Nephron progenitor cell (in vitro differentiated cells): ENCODE results near the gene CD72.

ENCODE experiments used
- DNase-seq: peaks from one replicate; pipeline ENCODE4 v3.0.0; 2021
- H3K27ac Mint-ChIP-seq: 2 replicates; pipeline ENCODE4 v1.8.0; 2021; ENCODE audit warnings: mild to moderate bottlenecking, moderate library complexity, mixed read lengths
- H3K27me3 Mint-ChIP-seq: 2 replicates; pipeline ENCODE4 v1.8.0; 2021; ENCODE audit warnings: mild to moderate bottlenecking, low read depth, mixed read lengths; ENCODE audit not compliant: poor library complexity
- H3K36me3 Mint-ChIP-seq: 2 replicates; pipeline ENCODE4 v1.8.0; 2021; ENCODE audit warnings: low read depth, mixed read lengths
- H3K4me1 Mint-ChIP-seq: 2 replicates; pipeline ENCODE4 v1.8.0; 2021; ENCODE audit warnings: mixed read lengths
- H3K4me3 Mint-ChIP-seq: 2 replicates; pipeline ENCODE4 v1.8.0; 2021; ENCODE audit warnings: mild to moderate bottlenecking, moderate library complexity, mixed read lengths
- H3K9me3 Mint-ChIP-seq: 2 replicates; pipeline ENCODE4 v1.8.0; 2021; ENCODE audit warnings: mild to moderate bottlenecking, moderate library complexity, mixed read lengths
- TF ChIP-seq, protein P1 (sequence below): fragments of 200-600 bp; sonication (generic); IDR thresholded peaks from 2 replicates; pipeline ENCODE4 v1.5.0; 2021; ENCODE audit warnings: antibody characterized with exemption

CD72 gene

GRCh38 chr9:35653611-35654010 is 35.4 kb upstream of the CD72 start:
- TF ChIP-seq, protein P1, sequence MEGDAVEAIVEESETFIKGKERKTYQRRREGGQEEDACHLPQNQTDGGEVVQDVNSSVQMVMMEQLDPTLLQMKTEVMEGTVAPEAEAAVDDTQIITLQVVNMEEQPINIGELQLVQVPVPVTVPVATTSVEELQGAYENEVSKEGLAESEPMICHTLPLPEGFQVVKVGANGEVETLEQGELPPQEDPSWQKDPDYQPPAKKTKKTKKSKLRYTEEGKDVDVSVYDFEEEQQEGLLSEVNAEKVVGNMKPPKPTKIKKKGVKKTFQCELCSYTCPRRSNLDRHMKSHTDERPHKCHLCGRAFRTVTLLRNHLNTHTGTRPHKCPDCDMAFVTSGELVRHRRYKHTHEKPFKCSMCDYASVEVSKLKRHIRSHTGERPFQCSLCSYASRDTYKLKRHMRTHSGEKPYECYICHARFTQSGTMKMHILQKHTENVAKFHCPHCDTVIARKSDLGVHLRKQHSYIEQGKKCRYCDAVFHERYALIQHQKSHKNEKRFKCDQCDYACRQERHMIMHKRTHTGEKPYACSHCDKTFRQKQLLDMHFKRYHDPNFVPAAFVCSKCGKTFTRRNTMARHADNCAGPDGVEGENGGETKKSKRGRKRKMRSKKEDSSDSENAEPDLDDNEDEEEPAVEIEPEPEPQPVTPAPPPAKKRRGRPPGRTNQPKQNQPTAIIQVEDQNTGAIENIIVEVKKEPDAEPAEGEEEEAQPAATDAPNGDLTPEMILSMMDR = no peak
- H3K27ac Mint-ChIP-seq = no peak overlapping the region
- DNase-seq = no peak

DNA sequence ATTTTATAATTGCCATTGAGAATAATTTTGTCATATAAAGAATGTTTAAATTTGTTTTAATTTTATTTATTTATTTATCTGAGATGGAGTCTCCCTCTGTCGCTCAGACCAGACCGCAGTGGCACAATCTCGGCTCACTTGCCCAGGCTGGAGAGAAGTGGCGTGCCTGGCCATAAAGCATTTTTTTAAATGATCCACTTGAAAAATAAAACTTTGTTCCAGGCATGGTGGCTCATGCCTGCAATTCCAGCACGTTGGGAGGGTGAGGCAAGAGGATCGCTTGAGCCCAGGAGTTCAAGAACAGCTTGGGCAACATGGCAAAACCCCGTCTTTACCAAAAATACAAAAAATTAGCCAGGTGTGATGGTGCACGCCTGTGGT is 34.6 kb upstream of the CD72 start:
- Mint-ChIP-seq H3K9me3 (peaks cover 2% of the 10 kb centered on the region), H3K36me3 (no peaks in the 10 kb centered on the region), H3K27ac (no peak overlapping the region), H3K27me3 (peaks cover 16% of the 10 kb centered on the region), H3K4me3 (no peak overlapping the region), H3K4me1 (peaks cover 34% of the 10 kb centered on the region)
- no peak for DNase-seq
- TF ChIP-seq, protein P1 = no peak

More at GRCh38 chr9:35653611-35654010, 35.4 kb upstream of the CD72 start:
- Mint-ChIP-seq H3K4me1 (peaks cover 26% of the 10 kb centered on the region), H3K4me3 (no peak overlapping the region), H3K27me3 (peaks cover 20% of the 10 kb centered on the region), H3K36me3 (no peaks in the 10 kb centered on the region), H3K9me3 (peaks cover 4% of the 10 kb centered on the region)

- H3K36me3 Mint-ChIP-seq = no peaks in the 10 kb centered on the region
- no peak overlapping the region for H3K27ac Mint-ChIP-seq
- peaks cover 12% of the 10 kb centered on the region for H3K27me3 Mint-ChIP-seq
- DNase-seq = no peak
- H3K9me3 Mint-ChIP-seq = no peaks in the 10 kb centered on the region
- no peak overlapping the region for H3K4me3 Mint-ChIP-seq
- TF ChIP-seq, protein P1 = no peak
- peaks cover 37% of the 10 kb centered on the region for H3K4me1 Mint-ChIP-seq
Measured at GRCh38 chr9:35651956-35652828, 34.0 kb upstream of the CD72 start.

DNA sequence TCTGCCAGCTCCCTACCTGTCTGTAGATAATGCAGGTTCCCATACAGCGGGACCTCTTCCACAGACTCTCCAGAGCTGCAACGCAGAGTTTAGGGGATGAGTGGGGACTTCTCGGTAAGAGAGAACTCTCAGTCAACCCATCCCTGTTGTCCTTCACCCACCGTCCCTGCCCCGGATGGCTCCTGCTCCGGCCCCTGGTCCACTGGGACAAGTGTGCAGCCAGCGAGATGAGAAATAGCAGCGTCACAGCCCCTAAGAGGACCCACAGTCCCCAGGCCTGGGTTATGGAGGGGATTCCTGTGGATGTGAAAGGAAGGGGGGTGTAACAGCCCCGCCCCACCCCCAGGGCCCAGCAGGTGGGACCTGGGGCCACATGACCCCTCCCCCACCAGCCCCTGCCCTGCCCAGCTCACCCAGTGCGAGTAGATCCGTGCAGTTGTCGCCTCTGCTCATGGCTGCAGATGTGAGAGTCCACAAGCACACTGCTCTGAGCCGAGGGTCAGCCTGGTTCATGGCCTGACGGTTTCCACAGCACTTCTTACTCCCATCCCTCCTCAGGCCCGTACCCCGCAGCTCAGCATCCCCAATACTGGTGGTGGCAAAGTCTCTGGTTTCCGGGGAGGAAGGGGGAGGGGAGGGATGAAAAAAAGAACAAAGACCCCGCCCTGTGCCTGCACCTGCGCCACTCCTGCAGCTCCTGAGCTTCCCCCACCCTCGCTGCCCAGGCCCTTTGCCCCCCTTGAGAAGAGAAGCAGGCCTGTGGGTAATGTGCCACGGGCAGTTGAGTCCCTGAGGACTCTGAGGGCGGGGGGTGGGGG is 32.3 kb upstream of the CD72 start, which contains the start of gene SIT1:
SIT1 (minus strand) TSS at position 591 of the 818 bp plus-strand sequence; CDS start at position 513, 78 bp downstream.
- Mint-ChIP-seq H3K27ac (no peak within 1 kb of the TSS), H3K4me1 (peaks cover 34% of the 10 kb centered on the region), H3K27me3 (peaks cover 9% of the 10 kb centered on the region), H3K9me3 (no peaks in the 10 kb centered on the region), H3K36me3 (no peaks in the 10 kb centered on the region), H3K4me3 (no peak within 1 kb of the TSS)
- TF ChIP-seq, protein P1 = no peak
- no peak for DNase-seq

DNA sequence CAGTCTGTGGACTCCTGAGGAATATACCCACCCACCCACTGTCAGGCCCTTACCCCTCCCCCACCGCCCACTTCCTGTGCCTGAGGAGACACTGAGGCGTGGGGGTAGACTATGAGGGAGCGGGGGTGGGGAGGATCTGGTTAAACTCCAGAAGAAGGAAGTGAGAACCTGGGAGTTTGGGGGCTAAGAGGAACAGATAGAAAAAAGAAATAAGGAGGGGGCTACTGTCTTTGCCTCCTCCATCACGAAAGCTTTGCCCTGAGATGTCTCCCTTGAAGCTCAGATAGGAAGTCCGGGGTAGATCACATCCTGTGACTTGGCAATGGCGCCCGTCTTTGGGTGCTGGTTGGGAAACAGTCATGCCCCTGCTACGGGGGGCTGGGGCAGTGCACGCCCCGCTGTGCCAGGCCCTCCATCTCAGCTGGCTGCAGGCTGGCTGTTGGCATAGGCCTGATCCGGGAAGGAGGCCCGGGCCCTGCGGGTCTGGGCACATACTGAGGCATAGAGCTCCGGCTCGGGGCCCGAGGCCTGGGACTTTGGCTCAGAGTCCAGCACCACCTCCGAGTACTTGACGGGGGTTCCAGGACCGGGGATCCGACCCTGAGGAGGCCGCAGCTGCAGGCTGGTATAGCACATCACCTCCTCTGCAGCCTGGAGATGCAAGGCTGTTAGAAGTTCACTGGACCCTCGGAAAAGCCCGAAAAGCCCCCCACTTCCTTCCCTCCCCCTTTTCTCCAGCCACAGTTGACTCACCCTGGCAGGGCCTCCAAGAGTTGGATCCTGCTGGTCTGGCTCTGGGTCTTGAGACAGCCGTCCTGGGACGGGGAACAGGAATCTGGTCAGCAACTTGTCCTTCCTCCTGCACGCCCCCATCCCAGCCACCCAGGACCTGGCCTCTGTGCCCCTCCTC is 31.5 kb upstream of the CD72 start:
- Mint-ChIP-seq H3K27me3 (peaks cover 9% of the 10 kb centered on the region), H3K4me1 (peaks cover 36% of the 10 kb centered on the region), H3K36me3 (no peaks in the 10 kb centered on the region), H3K27ac (no peak overlapping the region), H3K4me3 (no peak overlapping the region), H3K9me3 (no peaks in the 10 kb centered on the region)
- TF ChIP-seq, protein P1 = no peak
- no peak for DNase-seq
